Colonic mucosa (tissue), 4 donors: ENCODE measurements around the gene LCNL1. TPM values are rescaled to one million over a fixed set of nuclear protein-coding genes. Genes with fewer than 3 reads are reported as not detected.

Experiments used
- DNase-seq: peaks from one replicate; pipeline ENCODE4 v3.0.0-alpha.2; 2020
- H3K27ac ChIP-seq: fragments of 200-600 bp; one replicate; pipeline ENCODE4 v1.8.0; 2021
- H3K27me3 ChIP-seq: fragments of 200-600 bp; one replicate; pipeline ENCODE4 v1.8.0; 2021
- H3K36me3 ChIP-seq: fragments of 200-600 bp; one replicate; pipeline ENCODE4 v1.8.0; 2021
- H3K4me1 ChIP-seq: fragments of 200-600 bp; one replicate; pipeline ENCODE4 v1.8.0; 2021; ENCODE audit warnings: mild to moderate bottlenecking
- H3K4me3 ChIP-seq: fragments of 200-600 bp; one replicate; pipeline ENCODE4 v1.8.0; 2021
- H3K9ac ChIP-seq, 2 donors: one replicate each; pipeline ENCODE4 v1.7.0; 2013; ENCODE audit warnings: control low read depth in 2 of 2, low read depth in 2 of 2, low read length in 2 of 2
- H3K9me3 ChIP-seq: fragments of 200-600 bp; one replicate; pipeline ENCODE4 v1.8.0; 2021
- CTCF ChIP-seq: fragments of 200-600 bp; IDR thresholded peaks from one replicate; pipeline ENCODE4 v1.8.0; 2022; ENCODE audit warnings: antibody characterized with exemption, mild to moderate bottlenecking
- intact Hi-C: fragments of 100-400 bp; cut with DNase I; formaldehyde crosslinking; loops from one replicate; pipeline ENCODE4 v1.14.1; 2022
- total RNA-seq, 2 donors: library from RNA; stranded (reverse); fragmentation: NEBNext Ultra II Directional in 1 of 2; extraction: Animal tissue kit (Norgen Biotek cat#: 25700) in 1 of 2; gene quantifications; one replicate each; pipeline ENCODE4 v1.2.1, GENCODE V29; 2021
- donor health status: healthy.
- donor health status: DM: no; HTN: no; CAD: no.
- donor health status: DM: no; HTN: no; CAD: no.

LCNL1 gene
- total RNA-seq, 2 donors from 2014 or later: not detected

- DNase-seq: no peak
- Histone ChIP-seq H3K27ac (no peak overlapping the region), H3K4me3 (no peak overlapping the region), H3K9me3 (no peaks in the 10 kb centered on the region), H3K9ac (no peak overlapping the region), H3K4me1 (peaks cover 9% of the 10 kb centered on the region), H3K36me3 (no peaks in the 10 kb centered on the region), H3K27me3 (no peaks in the 10 kb centered on the region)
- no peak for TF ChIP-seq CTCF
- intact Hi-C loops: no loop called here
Observed at GRCh38 chr9:136952321-136952850, 30.4 kb upstream of the LCNL1 start.

- H3K27ac ChIP-seq: no peak overlapping the region
- TF ChIP-seq CTCF: no peak
- no peaks in the 10 kb centered on the region for H3K36me3 ChIP-seq
- no peaks in the 10 kb centered on the region for H3K9me3 ChIP-seq
- intact Hi-C loops: no loop called here
- no peaks in the 10 kb centered on the region for H3K27me3 ChIP-seq
- DNase-seq: no peak
- H3K4me1 ChIP-seq: peaks cover 4% of the 10 kb centered on the region
- no peak overlapping the region for H3K9ac ChIP-seq
- H3K4me3 ChIP-seq: no peak overlapping the region
Observed at GRCh38 chr9:136952876-136953770, 29.7 kb upstream of the LCNL1 start.

DNA sequence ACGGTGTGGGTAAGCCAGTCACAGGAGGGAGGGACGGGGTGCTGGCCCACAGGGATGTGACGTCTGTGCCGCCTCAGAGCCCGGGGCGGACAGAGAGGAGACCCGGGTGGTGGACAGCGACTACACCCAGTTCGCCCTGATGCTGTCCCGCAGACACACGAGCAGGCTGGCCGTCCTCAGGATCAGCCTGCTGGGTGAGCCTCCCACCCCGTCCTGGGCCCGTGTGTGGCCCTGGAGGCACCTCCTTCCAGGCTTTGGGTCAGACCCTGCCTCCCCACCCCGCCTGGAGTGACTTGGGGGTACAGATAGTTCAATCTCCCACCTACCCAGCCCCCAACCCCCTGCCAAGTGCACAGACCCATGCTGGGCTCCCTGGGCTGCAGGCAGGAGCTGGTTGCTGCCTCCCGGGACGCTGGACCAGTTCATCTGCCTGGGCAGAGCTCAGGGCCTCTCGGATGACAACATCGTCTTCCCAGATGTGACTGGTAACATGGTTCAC is 29.0 kb upstream of the LCNL1 start:
- no peak overlapping the region for H3K9ac ChIP-seq
- intact Hi-C loops: no loop called here
- no peak for TF ChIP-seq CTCF
- no peaks in the 10 kb centered on the region for H3K9me3 ChIP-seq
- H3K4me1 ChIP-seq: peaks cover 4% of the 10 kb centered on the region
- H3K27me3 ChIP-seq: no peaks in the 10 kb centered on the region
- no peak overlapping the region for H3K27ac ChIP-seq
- H3K36me3 ChIP-seq: no peaks in the 10 kb centered on the region
- no peak for DNase-seq
- H3K4me3 ChIP-seq: no peak overlapping the region

GRCh38 chr9:136954270-136955083 is 28.3 kb upstream of the LCNL1 start:
- no peak for TF ChIP-seq CTCF
- DNase-seq: no peak
- Histone ChIP-seq H3K4me3 (no peak overlapping the region), H3K4me1 (peaks cover 4% of the 10 kb centered on the region), H3K9me3 (no peaks in the 10 kb centered on the region), H3K27ac (no peak overlapping the region), H3K36me3 (no peaks in the 10 kb centered on the region), H3K9ac (no peak overlapping the region), H3K27me3 (no peaks in the 10 kb centered on the region)
- intact Hi-C loops: no loop called here

DNA sequence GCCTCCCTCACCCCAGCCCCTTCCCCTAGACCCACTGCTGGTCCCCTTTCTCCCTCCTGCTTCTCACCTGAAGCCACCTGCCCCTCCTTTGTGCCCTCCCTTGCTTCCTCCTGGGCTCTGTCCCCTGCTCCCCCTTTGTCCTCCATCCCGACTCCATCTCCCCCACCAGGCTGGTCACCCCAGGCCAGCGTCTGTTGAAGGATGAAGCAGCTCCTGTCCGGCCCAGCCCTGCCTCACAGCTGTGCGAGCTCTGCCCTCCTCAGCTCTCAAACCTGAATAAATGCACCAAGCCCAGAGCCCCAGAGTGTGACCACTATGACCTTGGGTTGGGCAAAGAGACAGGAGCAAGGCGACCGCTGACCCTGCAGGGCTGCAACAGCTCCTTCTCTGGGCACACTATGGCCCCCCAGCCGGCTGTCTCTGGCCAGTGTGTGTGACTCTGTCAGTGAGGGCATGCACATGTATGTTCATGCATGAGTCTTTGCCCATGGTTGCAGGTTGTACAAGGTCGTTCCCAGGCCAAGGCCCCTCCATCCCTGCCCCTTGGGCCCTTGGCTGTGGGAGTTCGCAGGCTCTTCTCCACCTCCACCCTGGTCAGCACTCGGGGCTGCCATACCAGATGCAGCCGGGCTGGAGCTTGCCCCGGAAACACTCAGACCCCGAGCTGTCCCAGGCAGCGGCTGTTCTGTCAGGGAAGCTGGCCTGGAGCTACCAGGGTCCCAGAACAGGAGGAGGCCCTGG is 27.4 kb upstream of the LCNL1 start:
- no peak for DNase-seq
- Histone ChIP-seq H3K27me3 (no peaks in the 10 kb centered on the region), H3K9ac (no peak overlapping the region), H3K4me3 (no peak overlapping the region), H3K4me1 (peaks cover 4% of the 10 kb centered on the region), H3K27ac (no peak overlapping the region), H3K9me3 (no peaks in the 10 kb centered on the region), H3K36me3 (no peaks in the 10 kb centered on the region)
- intact Hi-C loops: no loop called here
- TF ChIP-seq CTCF: no peak
